A549 (cell line): ENCODE measurements around the gene RPH3AL. TPM values are rescaled to one million over a fixed set of nuclear protein-coding genes. Genes with fewer than 3 reads are reported as not detected.

Experiments
- ATAC-seq, 2 experiments: fragments of 200-7000 bp in 1 of 2; fragments of >200 bp in 1 of 2; cut with Nextera tagmentation in 1 of 2; cut with Tn5 transposase in 1 of 2; 3 replicates each; pipeline versions ENCODE4 v1.8.0 to v1.9.1; 2018 to 2020; ENCODE audit warnings: mild to moderate bottlenecking in 1 of 2, moderate library complexity in 1 of 2
- CTCF ChIA-PET: fragments of 300-600 bp; sonication (Branson Sonifier 250); formaldehyde crosslinking; extraction: SDS; loops from one replicate; lab custom pipeline; 2021; ENCODE audit warnings: antibody characterized with exemption, inconsistent platforms; lab: Yijun Ruan, JAX
- POLR2A ChIA-PET: fragments of 350-600 bp; formaldehyde crosslinking; extraction: SDS; loops from one replicate; lab custom pipeline; 2021; ENCODE audit warnings: antibody characterized with exemption, inconsistent platforms; lab: Yijun Ruan, JAX
- DNase-seq, 2 experiments: peaks; one replicate each; pipeline versions ENCODE4 v3.0.0 to v3.0.0-alpha.2; 2011 to 2016; ENCODE audit warnings: low read depth in 1 of 2, low spot score in 1 of 2
- FAIRE-seq: peaks from 2 replicates; lab custom pipeline; 2011; peaks lifted over from hg19 to GRCh38; lab: Jason Lieb, UNC
- H3K27ac ChIP-seq, 2 experiments: fragments of >200 bp; sonication (Bioruptor Twin); formaldehyde crosslinking; 3 replicates each; pipeline ENCODE4 v1.5.1; 2016 to 2017
- H3K4me1 ChIP-seq: fragments of >200 bp; sonication (Bioruptor Twin); formaldehyde crosslinking; 3 replicates; pipeline ENCODE4 v1.6.1; 2016
- H3K4me2 ChIP-seq: fragments of >200 bp; sonication (Bioruptor Twin); formaldehyde crosslinking; 3 replicates; pipeline ENCODE4 v1.6.1; 2016
- H3K4me3 ChIP-seq: fragments of >200 bp; sonication (Bioruptor Twin); formaldehyde crosslinking; 3 replicates; pipeline ENCODE4 v1.5.1; 2016
- H3K9me3 ChIP-seq: fragments of >200 bp; sonication (Bioruptor Twin); formaldehyde crosslinking; 3 replicates; pipeline ENCODE4 v1.6.1; 2016
- ATOH8 ChIP-seq: fragments of 250-450 bp; sonication (Bioruptor Pico); IDR thresholded peaks from 2 replicates; pipeline ENCODE4 v1.5.0; 2020; ENCODE audit warnings: low read depth, mild to moderate bottlenecking, moderate library complexity
- BCL3 ChIP-seq: fragments of >200 bp; sonication (Bioruptor Twin); formaldehyde crosslinking; IDR thresholded peaks from 3 replicates; pipeline ENCODE4 v1.6.1; 2016
- BHLHE40 ChIP-seq: IDR thresholded peaks from 2 replicates; pipeline ENCODE4 v1.6.1; 2012; ENCODE audit warnings: low read depth, low read length, inconsistent platforms
- CBX2 ChIP-seq: fragments of 200-600 bp; sonication (generic); IDR thresholded peaks from 2 replicates; pipeline ENCODE4 v1.6.1; 2016; ENCODE audit warnings: low read depth, mild to moderate bottlenecking, borderline replicate concordance
- CHD2 ChIP-seq: fragments of 150-350 bp; IDR thresholded peaks from 2 replicates; pipeline ENCODE4 v1.6.1; 2014; ENCODE audit warnings: low read length; ENCODE audit not compliant: partially characterized antibody
- CHD4 ChIP-seq: fragments of 200-600 bp; sonication (generic); IDR thresholded peaks from 2 replicates; pipeline ENCODE4 v1.6.1; 2016; ENCODE audit warnings: antibody characterized with exemption, mild to moderate bottlenecking, borderline replicate concordance
- E2F6 ChIP-seq: IDR thresholded peaks from 2 replicates; pipeline ENCODE4 v1.6.1; 2012; ENCODE audit warnings: low read depth, borderline replicate concordance
- EHF ChIP-seq: fragments of 250-450 bp; sonication (Bioruptor Pico); IDR thresholded peaks from 2 replicates; pipeline ENCODE4 v1.5.0; 2020; ENCODE audit warnings: mild to moderate bottlenecking
- EP300 ChIP-seq, 2 experiments: fragments of >200 bp; sonication (Bioruptor Twin); formaldehyde crosslinking; IDR thresholded peaks; 2 replicates in 1 of 2; 3 replicates in 1 of 2; pipeline ENCODE4 v1.6.1; 2016 to 2017
- FOSB ChIP-seq: fragments of 250-450 bp; sonication (Bioruptor Pico); IDR thresholded peaks from 2 replicates; pipeline ENCODE4 v1.5.0; 2020; ENCODE audit warnings: mild to moderate bottlenecking, moderate library complexity
- GATA3 ChIP-seq: IDR thresholded peaks from 2 replicates; pipeline ENCODE4 v1.6.1; 2012; ENCODE audit warnings: borderline replicate concordance
- HEYL ChIP-seq: fragments of 250-450 bp; sonication (Bioruptor Pico); IDR thresholded peaks from 2 replicates; pipeline ENCODE4 v1.8.0; 2021; ENCODE audit warnings: mild to moderate bottlenecking, moderate library complexity
- HOXB13 ChIP-seq: fragments of 250-450 bp; sonication (Bioruptor Pico); IDR thresholded peaks from 2 replicates; pipeline ENCODE4 v1.5.0; 2020; ENCODE audit warnings: low read depth, mild to moderate bottlenecking, moderate library complexity
- HOXB5 ChIP-seq: fragments of 250-450 bp; sonication (Bioruptor Pico); IDR thresholded peaks from 2 replicates; pipeline ENCODE4 v1.5.0; 2020; ENCODE audit warnings: mild to moderate bottlenecking, moderate library complexity
- JUN ChIP-seq, 2 experiments: fragments of >200 bp; sonication (Bioruptor Twin); formaldehyde crosslinking; IDR thresholded peaks; 2 replicates in 1 of 2; 3 replicates in 1 of 2; pipeline ENCODE4 v1.6.1; 2016 to 2017
- KDM1A ChIP-seq: fragments of 200-600 bp; sonication (generic); IDR thresholded peaks from 2 replicates; pipeline ENCODE4 v1.6.1; 2016; ENCODE audit warnings: low read depth, mild to moderate bottlenecking
- KDM5A ChIP-seq: fragments of 200-600 bp; sonication (generic); IDR thresholded peaks from 2 replicates; pipeline ENCODE4 v1.6.1; 2016; ENCODE audit warnings: antibody characterized with exemption, mild to moderate bottlenecking
- MAZ ChIP-seq: fragments of 150-350 bp; IDR thresholded peaks from 2 replicates; pipeline ENCODE4 v1.6.1; 2014; ENCODE audit warnings: antibody characterized with exemption, low read depth, low read length, borderline replicate concordance
- NFE2L2 ChIP-seq: fragments of 150-350 bp; conservative IDR thresholded peaks from 2 replicates; pipeline ENCODE4 v1.6.1; 2014; ENCODE audit warnings: low read length
- NR3C1 ChIP-seq: fragments of >200 bp; sonication (Bioruptor Twin); formaldehyde crosslinking; IDR thresholded peaks from 3 replicates; pipeline ENCODE4 v1.6.1; 2017
- PHF8 ChIP-seq: fragments of 200-600 bp; sonication (generic); IDR thresholded peaks from 2 replicates; pipeline ENCODE4 v1.6.1; 2016; ENCODE audit warnings: low read depth, mild to moderate bottlenecking, antibody characterized with exemption, moderate library complexity, borderline replicate concordance
- POLR2AphosphoS2 ChIP-seq: conservative IDR thresholded peaks from 2 replicates; pipeline ENCODE4 v1.6.1; 2012; ENCODE audit warnings: low read length, improper control_type of control experiment, inconsistent platforms
- RAD21 ChIP-seq, 2 experiments: fragments of >200 bp in 1 of 2; sonication (Bioruptor Twin) in 1 of 2; formaldehyde crosslinking in 1 of 2; IDR thresholded peaks in 1 of 2; conservative IDR thresholded peaks in 1 of 2; 2 replicates in 1 of 2; 3 replicates in 1 of 2; pipeline ENCODE4 v1.6.1; 2012 to 2018; ENCODE audit warnings: inconsistent platforms in 1 of 2
- RARB ChIP-seq: fragments of 250-450 bp; sonication (Bioruptor Pico); IDR thresholded peaks from 2 replicates; pipeline ENCODE4 v1.8.0; 2021; ENCODE audit warnings: mild to moderate bottlenecking, moderate library complexity
- RCOR1 ChIP-seq: fragments of 150-350 bp; IDR thresholded peaks from 2 replicates; pipeline ENCODE4 v1.6.1; 2014; ENCODE audit warnings: antibody characterized with exemption, low read length, low read depth
- RFX5 ChIP-seq: fragments of 450-650 bp; IDR thresholded peaks from 2 replicates; pipeline ENCODE4 v1.7.1; 2014; ENCODE audit warnings: antibody characterized with exemption, mild to moderate bottlenecking, moderate library complexity
- RNF2 ChIP-seq: fragments of 200-600 bp; sonication (generic); IDR thresholded peaks from 2 replicates; pipeline ENCODE4 v1.6.1; 2016; ENCODE audit warnings: low read depth, mild to moderate bottlenecking, antibody characterized with exemption, moderate library complexity, borderline replicate concordance
- SMC3 ChIP-seq: fragments of >200 bp; sonication (Bioruptor Twin); formaldehyde crosslinking; IDR thresholded peaks from 3 replicates; pipeline ENCODE4 v1.6.1; 2018; ENCODE audit warnings: inconsistent platforms
- SREBF2 ChIP-seq: fragments of 450-650 bp; IDR thresholded peaks from 2 replicates; pipeline ENCODE4 v1.6.1; 2014; ENCODE audit warnings: mild to moderate bottlenecking, moderate library complexity
- TP53 ChIP-seq: fragments of 250-450 bp; sonication (Bioruptor Pico); IDR thresholded peaks from 2 replicates; pipeline ENCODE4 v1.5.0; 2021; ENCODE audit warnings: mild to moderate bottlenecking, moderate library complexity
- ZC3H11A ChIP-seq: fragments of 450-650 bp; IDR thresholded peaks from 2 replicates; pipeline ENCODE4 v1.6.1; 2014; ENCODE audit warnings: antibody characterized with exemption, mild to moderate bottlenecking
- ZNF302 ChIP-seq: fragments of 250-450 bp; sonication (Bioruptor Pico); IDR thresholded peaks from 2 replicates; pipeline ENCODE4 v1.9.0; 2021; ENCODE audit warnings: inconsistent platforms, mild to moderate bottlenecking, moderate library complexity
- WGBS: methylation state at CpG from one replicate; pipeline ENCODE4 v1.1.6; 2017; ENCODE audit errors: missing lambda C conversion rate; 5-methylcytosine and 5-hydroxymethylcytosine counted together
- polyA plus RNA-seq, 4 experiments: library from polyadenylated mRNA; depleted of rRNA in 3 of 4; stranded (reverse); fragments of >200 nt; fragmentation: RNase III in 1 of 4; extraction: RNeasy Plus Mini Kit Qiagen cat#74134 plus additional on column Dnase treatment in 1 of 4; gene quantifications; 2 replicates in 3 of 4; 3 replicates in 1 of 4; pipeline ENCODE4 v1.2.3, GENCODE V29; 2011 to 2017
- TF ChIP-seq, protein P1 (sequence below): fragments of 450-650 bp; IDR thresholded peaks from 2 replicates; pipeline ENCODE4 v1.6.1; 2014; ENCODE audit warnings: antibody characterized with exemption

The RPH3AL gene
- polyA plus RNA-seq, 2 of the 4 experiments (the other 2 are of a cell fraction) = 23.3 to 31.1 TPM

DNA sequence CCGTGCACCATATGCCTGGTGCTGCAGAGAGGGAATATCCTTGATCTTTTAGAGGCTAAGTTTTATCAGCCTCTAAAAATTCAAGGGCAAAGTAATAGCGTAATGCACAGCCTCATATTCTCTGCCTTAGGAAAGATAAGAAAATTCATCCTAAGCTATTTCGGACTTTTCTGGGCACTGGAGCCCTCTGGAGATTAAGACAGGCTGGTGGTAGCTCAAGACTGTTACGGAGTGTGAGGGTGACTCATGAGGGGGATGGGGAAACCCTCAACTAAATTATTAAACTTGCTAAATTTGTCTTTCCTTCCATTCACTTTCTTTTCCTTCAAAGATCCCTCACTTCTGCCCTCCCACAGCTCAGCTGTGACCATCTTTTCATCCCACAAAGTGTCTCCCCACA is 73.3 kb downstream of the RPH3AL start:
- no peak overlapping the region for H3K4me2 ChIP-seq

GRCh38 chr17:278676-279059 is 73.9 kb downstream of the RPH3AL start:
- TF ChIP-seq NFE2L2 (no peak), EP300 (IDR thresholded peaks at IDR 0.05) (no peak), RCOR1 (no peak), CBX2 (no peak), SMC3 (no peak), SREBF2 (no peak), RARB (CRISPR knock-in tag) (no peak), KDM5A (no peak), NR3C1 (no peak), CHD4 (no peak), FOSB (CRISPR knock-in tag) (no peak), PHF8 (no peak), HOXB13 (CRISPR knock-in tag) (no peak), JUN (IDR thresholded peaks at IDR 0.05) (no peak), RAD21 (conservative IDR thresholded peaks at IDR 0.05 in 1 of 2, IDR thresholded peaks at IDR 0.05 in 1 of 2) (no peak), HOXB5 (CRISPR knock-in tag) (no peak), ZC3H11A (no peak), MAZ (no peak)
- TF ChIP-seq, protein P1, sequence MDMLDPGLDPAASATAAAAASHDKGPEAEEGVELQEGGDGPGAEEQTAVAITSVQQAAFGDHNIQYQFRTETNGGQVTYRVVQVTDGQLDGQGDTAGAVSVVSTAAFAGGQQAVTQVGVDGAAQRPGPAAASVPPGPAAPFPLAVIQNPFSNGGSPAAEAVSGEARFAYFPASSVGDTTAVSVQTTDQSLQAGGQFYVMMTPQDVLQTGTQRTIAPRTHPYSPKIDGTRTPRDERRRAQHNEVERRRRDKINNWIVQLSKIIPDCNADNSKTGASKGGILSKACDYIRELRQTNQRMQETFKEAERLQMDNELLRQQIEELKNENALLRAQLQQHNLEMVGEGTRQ = no peak
- ATAC-seq (no peak), FAIRE-seq (no peak), DNase-seq (no peak)
- ChIA-PET CTCF (no interaction called here), POLR2A (interaction anchor here (1.1 kb wide), 1 partner anchor 9 kb away, joined by 3 read pairs; no protein-coding TSS in a partner anchor)
- Histone ChIP-seq H3K4me1 (peaks cover 12% of the 10 kb centered on the region; the same call in 1 of the 3 replicates), H3K9me3 (no peaks in the 10 kb centered on the region), H3K4me2 (no peak overlapping the region), H3K27ac (no peak overlapping the region), H3K4me3 (no peak overlapping the region)
- 94% methylated on average over 5 of the region's 5 CpGs for WGBS

More for the DNA sequence above, 73.3 kb downstream of the RPH3AL start:
- peaks cover 12% of the 10 kb centered on the region; the same call in 1 of the 3 replicates for H3K4me1 ChIP-seq
- DNase-seq (no peak), FAIRE-seq (no peak)
- no peak overlapping the region for H3K27ac ChIP-seq
- no peak overlapping the region for H3K4me3 ChIP-seq
- CTCF ChIA-PET = interaction anchor here (0.9 to 1.2 kb wide), 2 partner anchors 10 to 13 kb away, joined by 3 read pairs; no protein-coding TSS in a partner anchor
- no peaks in the 10 kb centered on the region for H3K9me3 ChIP-seq
- no peak for TF ChIP-seq E2F6
- no peak for TF ChIP-seq JUN (IDR thresholded peaks at IDR 0.05)
- TF ChIP-seq POLR2AphosphoS2 = no peak
- no peak for TF ChIP-seq CHD4
- no peak for TF ChIP-seq EHF (CRISPR knock-in tag)
- TF ChIP-seq FOSB (CRISPR knock-in tag) = no peak
- no peak for TF ChIP-seq BCL3
- no peak for TF ChIP-seq SREBF2
- no peak for TF ChIP-seq ZNF302
- TF ChIP-seq KDM5A = no peak
- TF ChIP-seq TP53 = no peak
- no peak for TF ChIP-seq KDM1A
- no peak for TF ChIP-seq RAD21 (conservative IDR thresholded peaks at IDR 0.05 in 1 of 2, IDR thresholded peaks at IDR 0.05 in 1 of 2)
- TF ChIP-seq RNF2 = no peak
- no peak for TF ChIP-seq BHLHE40
- TF ChIP-seq CHD2 = no peak
- no peak for TF ChIP-seq GATA3
- no peak for TF ChIP-seq HEYL (CRISPR knock-in tag)
- TF ChIP-seq ATOH8 (CRISPR knock-in tag) = no peak
- TF ChIP-seq RFX5 = no peak
- TF ChIP-seq, all 56 proteins: peak for 0
- WGBS = 94% methylated on average over 4 of the region's 4 CpGs
- POLR2A ChIA-PET = interaction anchor here (1.1 kb wide), 1 partner anchor 10 kb away, joined by 3 read pairs; no protein-coding TSS in a partner anchor
- ATAC-seq = no peak
